Measurements from ENCODE around the gene AZU1. TPM values are rescaled to one million over a fixed set of nuclear protein-coding genes. Genes with fewer than 3 reads are reported as not detected.

The AZU1 gene
- total and polyA plus RNA-seq, 2 of the 8 experiments (the other 6 are each of a cell fraction or from before 2014, with no cell fraction given), result 0.80 to 1.3 TPM

DNA sequence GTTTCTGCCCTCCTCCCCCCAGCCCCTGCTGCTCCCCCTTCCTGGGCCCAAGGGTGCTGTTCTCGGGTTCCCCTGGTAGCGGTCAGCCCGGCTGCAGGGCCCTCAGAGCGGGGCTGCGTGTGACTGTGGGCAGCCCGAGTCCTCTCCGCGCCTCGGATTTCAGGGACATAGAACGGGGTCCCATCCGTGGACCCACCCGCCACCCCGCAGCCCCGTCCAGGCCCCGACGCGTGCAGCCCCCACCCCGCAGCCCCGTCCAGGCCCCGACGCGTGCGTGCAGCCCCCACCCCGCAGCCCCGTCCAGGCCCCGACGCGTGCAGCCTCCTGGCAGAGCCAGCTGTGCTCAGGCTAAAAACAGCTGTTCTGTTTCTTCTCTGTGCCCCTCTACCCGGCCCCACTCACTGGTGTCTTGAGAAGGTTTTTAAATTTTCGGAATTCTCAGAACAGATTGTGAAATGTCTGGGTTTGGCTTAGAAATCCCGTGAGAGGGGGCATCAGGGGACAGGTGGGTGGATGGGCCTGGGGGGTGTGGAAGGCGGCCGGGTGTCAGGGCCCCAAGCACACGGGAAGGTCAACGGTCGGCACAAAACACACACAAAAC, 7.7 kb downstream of the AZU1 start:
- Histone ChIP-seq H4K5ac (ENCODE audit: insufficient read length, low read depth, low read length) (no peak overlapping the region), H3K4me3 (ENCODE audit: extremely low read depth in 1 of 4, insufficient read depth in 2 of 4, low read depth in 3 of 4, low read length in 4 of 4) (no peak overlapping the region), H3K56ac (replicated peaks; ENCODE audit: insufficient read length, low read depth, low read length) (no peak overlapping the region), H3K4me1 (replicated peaks in 1 of 4; ENCODE audit: control insufficient read depth in 3 of 4, insufficient read depth in 4 of 4, low read length in 3 of 4) (no peaks in the 10 kb centered on the region), H2BK120ac (replicated peaks; ENCODE audit: low read depth, low read length) (no peak overlapping the region), H3K23ac (ENCODE audit: insufficient read length) (no peak overlapping the region), H2BK5ac (ENCODE audit: low read depth, low read length) (no peak overlapping the region), H4K8ac (ENCODE audit: extremely low read depth, insufficient read depth, low read length) (no peak overlapping the region), H3K27ac (ENCODE audit: low read depth, low read length) (no peak overlapping the region), H3K14ac (ENCODE audit: insufficient read length) (no peak overlapping the region), H3K79me1 (ENCODE audit: low read depth, low read length) (no peaks in the 10 kb centered on the region), H3K18ac (ENCODE audit: extremely low read depth, low read length) (no peak overlapping the region), H3K4ac (replicated peaks; ENCODE audit: insufficient read length, low read depth, low read length) (no peak overlapping the region), H2BK20ac (ENCODE audit: low read length) (no peak overlapping the region), H3K9ac (replicated peaks in 1 of 4; ENCODE audit: extremely low read depth in 1 of 4, low read depth in 3 of 4, low read length in 3 of 4) (no peak overlapping the region), H2BK12ac (ENCODE audit: low read depth, low read length) (no peak overlapping the region), H2AFZ (ENCODE audit: low read length) (no peak overlapping the region), H3K4me2 (ENCODE audit: insufficient read depth in 1 of 2, low read depth in 2 of 2, low read length in 2 of 2) (no peak overlapping the region), H3K27me3 (replicated peaks in 1 of 4; ENCODE audit: control insufficient read depth in 3 of 4, extremely low read depth in 1 of 4, insufficient read depth in 3 of 4, low read length in 3 of 4) (no peaks in the 10 kb centered on the region), H2BK15ac (ENCODE audit: low read length) (no peak overlapping the region), H3K23me2 (ENCODE audit: low read depth, low read length) (no peaks in the 10 kb centered on the region), H2AK5ac (ENCODE audit: low read depth, low read length) (no peak overlapping the region), H3K36me3 (ENCODE audit: control insufficient read depth in 2 of 4, insufficient read depth in 4 of 4, low read length in 3 of 4) (no peaks in the 10 kb centered on the region), H3K9me3 (ENCODE audit: insufficient read depth in 2 of 2, low read depth in 1 of 2, low read length in 1 of 2) (no peaks in the 10 kb centered on the region), H4K20me1 (replicated peaks in 1 of 2; ENCODE audit: control insufficient read depth in 1 of 2, insufficient read depth in 2 of 2, low read length in 2 of 2) (no peaks in the 10 kb centered on the region), H3K79me2 (ENCODE audit: control insufficient read depth in 1 of 2, insufficient read depth in 2 of 2, low read length in 2 of 2) (no peaks in the 10 kb centered on the region), H4K91ac (replicated peaks; ENCODE audit: insufficient read length, low read length) (no peak overlapping the region)
- ChIA-PET CTCF (ENCODE audit: partially characterized antibody) (no interaction called here), POLR2A (ENCODE audit: partially characterized antibody) (no interaction called here)
- DNase-seq (ENCODE audit: low read depth in 1 of 2, low spot score in 2 of 2), result no peak
- no peak for FAIRE-seq
- 94% methylated on average over 23 of the region's 36 CpGs; no CpG with 5 or more reads in 1 of the 2 experiments for WGBS, 2 experiments (ENCODE audit: extremely low coverage in 1 of 2, insufficient coverage in 1 of 2, insufficient read length in 1 of 2, insufficient replicate concordance in 2 of 2, low coverage in 1 of 2, low lambda C conversion rate in 2 of 2, missing lambda C conversion rate in 1 of 2)
- no peak for TF ChIP-seq BCL11A (IDR thresholded peaks at IDR 0.05; ENCODE audit: low read depth in 2 of 2, low read length in 2 of 2)
- TF ChIP-seq CBX8 (IDR thresholded peaks at IDR 0.05; ENCODE audit: borderline replicate concordance, low read depth, low read length), result no peak
- TF ChIP-seq TEAD4 (IDR thresholded peaks at IDR 0.05; ENCODE audit: low read depth, low read length), result no peak
- TF ChIP-seq RFX5 (IDR thresholded peaks at IDR 0.05; ENCODE audit: borderline replicate concordance, low read depth, low read length), result no peak
- TF ChIP-seq POLR2A (IDR thresholded peaks at IDR 0.05; ENCODE audit: control extremely low read depth in 1 of 2, low read depth in 2 of 2, low read length in 2 of 2), result no peak
- TF ChIP-seq SIX5 (IDR thresholded peaks at IDR 0.05; ENCODE audit: low read depth, low read length), result no peak
- TF ChIP-seq ZNF274 (IDR thresholded peaks at IDR 0.05; ENCODE audit: borderline replicate concordance, extremely low read depth, low read length), result no peak
- TF ChIP-seq KDM1A (IDR thresholded peaks at IDR 0.05; ENCODE audit: borderline replicate concordance, low read length), result no peak
- no peak for TF ChIP-seq GTF2F1 (IDR thresholded peaks at IDR 0.05; ENCODE audit: borderline replicate concordance, low read depth, low read length)
- no peak for TF ChIP-seq CREB1 (IDR thresholded peaks at IDR 0.05)
